ENCODE data around the gene RGS7. TPM values are rescaled to one million over a fixed set of nuclear protein-coding genes. Genes with fewer than 3 reads are reported as not detected.
"Not testable (repeated sequence)": the region's sequence is repeated elsewhere in the genome, so short reads cannot be mapped to it uniquely, and the experiment has no call there.

The RGS7 gene
- total RNA-seq, 2 experiments from 2014 or later: not detected

DNA sequence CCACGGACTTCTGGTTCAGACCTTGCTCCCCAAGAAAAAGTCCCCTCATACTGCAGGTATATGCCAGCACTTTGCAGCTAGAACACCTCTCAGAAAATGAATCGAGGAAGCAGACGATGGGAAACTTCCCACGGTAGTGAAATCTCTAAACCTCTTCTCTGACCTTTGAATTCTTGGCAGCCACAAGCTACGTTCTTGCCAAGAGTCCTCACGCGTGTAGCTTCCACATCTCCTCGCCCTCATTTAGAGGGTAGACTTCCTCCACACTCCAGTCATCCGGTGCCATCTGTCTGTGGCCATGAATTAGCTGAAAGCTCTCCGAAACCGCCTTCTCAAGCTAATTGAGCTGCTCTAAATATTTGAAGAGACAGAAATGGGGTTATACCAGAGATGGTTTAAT lies 127.8 kb downstream of the RGS7 start:
- ChIA-PET POLR2A (no interaction called here), CTCF (no interaction called here)
- Mint-ChIP-seq H3K4me3 (no peak overlapping the region), H3K27me3 (no peaks in the 10 kb centered on the region), H3K4me1 (ENCODE audit: low read depth) (no peaks in the 10 kb centered on the region), H3K36me3 (ENCODE audit: low read depth) (no peaks in the 10 kb centered on the region), H3K27ac (no peak overlapping the region), H3K9me3 (peaks cover 3% of the 10 kb centered on the region)
- ATAC-seq (no peak), DNase-seq (no peak)
- TF ChIP-seq, protein P1, sequence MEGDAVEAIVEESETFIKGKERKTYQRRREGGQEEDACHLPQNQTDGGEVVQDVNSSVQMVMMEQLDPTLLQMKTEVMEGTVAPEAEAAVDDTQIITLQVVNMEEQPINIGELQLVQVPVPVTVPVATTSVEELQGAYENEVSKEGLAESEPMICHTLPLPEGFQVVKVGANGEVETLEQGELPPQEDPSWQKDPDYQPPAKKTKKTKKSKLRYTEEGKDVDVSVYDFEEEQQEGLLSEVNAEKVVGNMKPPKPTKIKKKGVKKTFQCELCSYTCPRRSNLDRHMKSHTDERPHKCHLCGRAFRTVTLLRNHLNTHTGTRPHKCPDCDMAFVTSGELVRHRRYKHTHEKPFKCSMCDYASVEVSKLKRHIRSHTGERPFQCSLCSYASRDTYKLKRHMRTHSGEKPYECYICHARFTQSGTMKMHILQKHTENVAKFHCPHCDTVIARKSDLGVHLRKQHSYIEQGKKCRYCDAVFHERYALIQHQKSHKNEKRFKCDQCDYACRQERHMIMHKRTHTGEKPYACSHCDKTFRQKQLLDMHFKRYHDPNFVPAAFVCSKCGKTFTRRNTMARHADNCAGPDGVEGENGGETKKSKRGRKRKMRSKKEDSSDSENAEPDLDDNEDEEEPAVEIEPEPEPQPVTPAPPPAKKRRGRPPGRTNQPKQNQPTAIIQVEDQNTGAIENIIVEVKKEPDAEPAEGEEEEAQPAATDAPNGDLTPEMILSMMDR (IDR thresholded peaks at IDR 0.05): no peak
- intact Hi-C loops (cut with micrococcal nuclease): no loop called here

DNA sequence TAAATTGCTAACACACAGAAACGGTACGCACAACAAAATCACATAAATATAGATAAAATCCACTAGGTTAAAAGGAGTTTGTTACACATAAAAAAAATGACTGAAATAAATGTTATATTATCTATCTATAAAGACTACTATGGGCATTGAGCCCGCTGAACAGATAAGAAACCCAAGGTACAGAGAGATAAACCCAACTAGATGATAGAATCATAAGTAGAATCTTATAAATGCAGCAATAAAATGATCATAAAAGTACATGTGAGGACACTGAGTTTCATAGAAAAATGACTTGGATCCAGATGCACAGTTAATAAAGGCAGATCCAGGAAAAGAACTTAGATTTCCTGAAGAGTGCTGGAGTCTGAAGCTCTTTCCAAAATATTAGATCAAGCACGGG lies 128.7 kb downstream of the RGS7 start:
- TF ChIP-seq, protein P1 (IDR thresholded peaks at IDR 0.05): no peak
- ATAC-seq: no peak
- ChIA-PET CTCF (no interaction called here), POLR2A (no interaction called here)
- Mint-ChIP-seq H3K36me3 (ENCODE audit: low read depth) (no peaks in the 10 kb centered on the region), H3K27ac (no peak overlapping the region), H3K4me3 (no peak overlapping the region), H3K4me1 (ENCODE audit: low read depth) (no peaks in the 10 kb centered on the region), H3K27me3 (no peaks in the 10 kb centered on the region), H3K9me3 (peaks cover 2% of the 10 kb centered on the region)
- intact Hi-C loops (cut with micrococcal nuclease): no loop called here
- DNase-seq: no peak

DNA sequence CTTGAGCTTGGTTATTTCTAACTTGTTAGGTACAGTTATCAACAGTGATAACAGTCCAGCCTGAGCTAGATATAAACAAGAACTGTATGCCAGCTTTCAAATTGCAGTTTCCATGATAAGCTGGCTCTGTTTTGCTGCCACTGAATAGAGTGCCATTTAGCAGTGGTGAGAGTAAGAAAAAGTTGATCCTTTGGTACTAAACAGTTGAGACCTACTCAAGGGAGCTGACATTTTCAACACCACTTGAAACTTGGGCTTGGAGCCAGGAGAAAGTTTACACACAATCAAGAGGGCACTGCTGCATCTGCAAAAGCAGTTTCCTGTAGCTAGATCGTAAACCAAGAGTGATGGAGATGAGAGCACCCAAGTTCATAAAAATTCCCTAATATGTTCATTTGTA lies 131.3 kb downstream of the RGS7 start:
- POLR2A ChIA-PET: no interaction called here
- Mint-ChIP-seq H3K27ac (no peak overlapping the region), H3K4me1 (ENCODE audit: low read depth) (no peaks in the 10 kb centered on the region), H3K4me3 (no peak overlapping the region), H3K36me3 (ENCODE audit: low read depth) (no peaks in the 10 kb centered on the region), H3K27me3 (no peaks in the 10 kb centered on the region), H3K9me3 (peaks cover 4% of the 10 kb centered on the region)
- no peak for ATAC-seq
- CTCF ChIA-PET: no interaction called here
- DNase-seq: no peak
- TF ChIP-seq, protein P1 (IDR thresholded peaks at IDR 0.05): no peak
- intact Hi-C loops (cut with micrococcal nuclease): no loop called here

DNA sequence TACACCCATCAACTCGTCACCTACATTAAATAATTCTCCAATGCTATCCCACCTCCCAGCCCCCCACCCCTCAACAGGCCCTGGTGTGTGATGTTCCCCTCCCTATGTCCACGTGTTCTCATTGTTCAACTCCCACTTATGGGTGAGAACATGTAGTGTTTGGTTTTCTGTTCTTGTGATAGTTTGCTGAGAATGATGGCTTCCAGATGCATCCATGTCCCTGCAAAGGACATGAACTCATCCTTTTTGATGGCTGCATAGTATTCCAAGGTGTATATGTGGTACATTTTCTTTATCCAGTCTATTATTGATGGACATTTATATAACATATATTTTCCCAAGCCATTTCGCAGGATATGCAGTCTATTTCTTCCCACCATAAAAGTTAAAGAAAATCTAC lies 132.8 kb downstream of the RGS7 start:
- H3K4me1 Mint-ChIP-seq (ENCODE audit: low read depth); CTCF ChIA-PET; POLR2A ChIA-PET; H3K27ac Mint-ChIP-seq; H3K27me3 Mint-ChIP-seq; intact Hi-C loops (cut with micrococcal nuclease); H3K36me3 Mint-ChIP-seq (ENCODE audit: low read depth); H3K9me3 Mint-ChIP-seq; H3K4me3 Mint-ChIP-seq; DNase-seq; ATAC-seq: not testable (repeated sequence)

DNA sequence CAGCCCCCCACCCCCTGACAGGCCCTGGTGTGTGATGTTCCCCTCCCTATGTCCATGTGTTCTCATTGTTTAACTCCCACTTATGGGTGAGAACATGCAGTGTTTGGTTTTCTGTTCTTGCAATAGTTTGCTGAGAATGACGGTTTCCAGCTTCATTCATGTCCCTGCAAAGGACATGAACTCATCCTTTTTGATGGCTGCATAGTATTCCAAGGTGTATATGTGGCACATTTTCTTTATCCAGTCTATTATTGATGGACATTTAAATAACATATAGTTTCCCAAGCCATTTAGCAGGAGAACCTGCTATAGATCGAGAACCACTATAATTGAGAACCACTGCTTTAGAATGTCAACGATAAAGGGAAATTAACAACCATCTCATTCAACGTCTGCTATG lies 134.2 kb downstream of the RGS7 start:
- H3K27ac Mint-ChIP-seq; intact Hi-C loops (cut with micrococcal nuclease); H3K4me3 Mint-ChIP-seq; ATAC-seq; H3K4me1 Mint-ChIP-seq (ENCODE audit: low read depth); CTCF ChIA-PET; H3K9me3 Mint-ChIP-seq; H3K27me3 Mint-ChIP-seq; DNase-seq; H3K36me3 Mint-ChIP-seq (ENCODE audit: low read depth): not testable (repeated sequence)
- POLR2A ChIA-PET: interaction anchor here (1.0 kb wide), 1 partner anchor 12 kb away, joined by 3 read pairs; no protein-coding TSS in a partner anchor

DNA sequence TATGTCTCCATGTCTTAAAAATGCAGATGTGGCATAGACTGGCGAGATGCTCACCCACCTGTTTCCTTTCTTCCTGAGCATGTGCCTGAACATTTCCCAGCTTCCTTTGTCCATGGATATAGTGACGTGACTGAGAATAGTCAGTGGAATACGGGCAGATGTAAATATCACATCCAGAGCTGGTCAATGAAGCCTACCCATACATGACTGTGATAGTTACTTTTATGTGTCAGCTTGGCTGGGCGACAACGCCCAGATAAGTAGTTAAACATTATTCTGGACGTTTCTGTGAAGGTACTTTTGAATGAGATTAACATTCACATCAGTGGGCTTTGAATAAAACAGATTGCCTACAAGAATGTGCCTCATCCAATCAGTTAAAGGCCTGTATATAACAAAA lies 135.7 kb downstream of the RGS7 start:
- TF ChIP-seq, protein P1 (IDR thresholded peaks at IDR 0.05): no peak
- ATAC-seq (no peak), DNase-seq (no peak)
- Mint-ChIP-seq H3K27ac (no peak overlapping the region), H3K9me3 (peaks cover 5% of the 10 kb centered on the region), H3K4me1 (ENCODE audit: low read depth) (no peaks in the 10 kb centered on the region), H3K36me3 (ENCODE audit: low read depth) (no peaks in the 10 kb centered on the region), H3K27me3 (no peaks in the 10 kb centered on the region), H3K4me3 (no peak overlapping the region)
- intact Hi-C loops (cut with micrococcal nuclease): no loop called here
- CTCF ChIA-PET: no interaction called here
- POLR2A ChIA-PET: no interaction called here

DNA sequence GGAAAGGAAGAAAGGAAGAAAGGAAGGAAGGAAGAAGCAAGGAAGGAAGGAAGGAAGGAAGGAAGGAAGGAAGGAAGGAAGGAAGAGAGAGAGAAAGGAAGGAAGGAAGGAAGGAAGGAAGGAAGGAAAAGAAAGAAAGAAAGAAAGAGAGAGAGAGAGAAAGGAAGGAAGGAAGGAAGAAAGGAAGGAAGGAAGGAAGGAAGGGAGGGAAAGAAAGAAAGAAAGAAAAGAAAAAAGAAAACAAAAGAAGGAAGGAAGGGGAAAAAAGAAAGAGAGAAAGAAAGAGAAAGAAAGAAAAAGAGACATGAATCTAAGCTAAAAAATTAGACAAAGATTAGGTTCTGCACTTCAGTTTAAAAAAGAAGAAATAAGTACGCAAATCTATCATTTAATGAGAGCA lies 136.1 kb downstream of the RGS7 start:
- H3K27ac Mint-ChIP-seq; intact Hi-C loops (cut with micrococcal nuclease); H3K4me3 Mint-ChIP-seq; DNase-seq; ATAC-seq; H3K27me3 Mint-ChIP-seq; H3K9me3 Mint-ChIP-seq; H3K36me3 Mint-ChIP-seq (ENCODE audit: low read depth); POLR2A ChIA-PET; H3K4me1 Mint-ChIP-seq (ENCODE audit: low read depth): not testable (repeated sequence)
- CTCF ChIA-PET: interaction anchor here (0.7 kb wide), 1 partner anchor 633 kb away, joined by 3 read pairs; no protein-coding TSS in a partner anchor
